Gastroesophageal sphincter (tissue), 3 donors: ENCODE data around the gene CHST12.

Source experiments
- POLR2AphosphoS5 ChIP-seq: sonication (generic); formaldehyde crosslinking; IDR thresholded peaks from one replicate; pipeline ENCODE4 v1.6.1; 2017; ENCODE audit warnings: antibody characterized with exemption
- TF ChIP-seq, protein P1 (sequence below), 4 experiments: fragments of 200-600 bp in 2 of 4; fragments of 450-650 bp in 2 of 4; sonication (generic) in 1 of 4; IDR thresholded peaks; one replicate each; pipeline ENCODE4 v1.5.1; 2017 to 2019; ENCODE audit warnings: antibody characterized with exemption in 4 of 4, mild to moderate bottlenecking in 2 of 4, moderate library complexity in 2 of 4

GRCh38 chr7:2433713-2434550, 30.5 kb downstream of the CHST12 start:
- TF ChIP-seq, protein P1, sequence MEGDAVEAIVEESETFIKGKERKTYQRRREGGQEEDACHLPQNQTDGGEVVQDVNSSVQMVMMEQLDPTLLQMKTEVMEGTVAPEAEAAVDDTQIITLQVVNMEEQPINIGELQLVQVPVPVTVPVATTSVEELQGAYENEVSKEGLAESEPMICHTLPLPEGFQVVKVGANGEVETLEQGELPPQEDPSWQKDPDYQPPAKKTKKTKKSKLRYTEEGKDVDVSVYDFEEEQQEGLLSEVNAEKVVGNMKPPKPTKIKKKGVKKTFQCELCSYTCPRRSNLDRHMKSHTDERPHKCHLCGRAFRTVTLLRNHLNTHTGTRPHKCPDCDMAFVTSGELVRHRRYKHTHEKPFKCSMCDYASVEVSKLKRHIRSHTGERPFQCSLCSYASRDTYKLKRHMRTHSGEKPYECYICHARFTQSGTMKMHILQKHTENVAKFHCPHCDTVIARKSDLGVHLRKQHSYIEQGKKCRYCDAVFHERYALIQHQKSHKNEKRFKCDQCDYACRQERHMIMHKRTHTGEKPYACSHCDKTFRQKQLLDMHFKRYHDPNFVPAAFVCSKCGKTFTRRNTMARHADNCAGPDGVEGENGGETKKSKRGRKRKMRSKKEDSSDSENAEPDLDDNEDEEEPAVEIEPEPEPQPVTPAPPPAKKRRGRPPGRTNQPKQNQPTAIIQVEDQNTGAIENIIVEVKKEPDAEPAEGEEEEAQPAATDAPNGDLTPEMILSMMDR (IDR thresholded peaks at IDR 0.05), result no peak
- no peak for TF ChIP-seq POLR2AphosphoS5
